Measurements from ENCODE around the gene HNRNPA0. TPM values are rescaled to one million over a fixed set of nuclear protein-coding genes. Genes with fewer than 3 reads are reported as not detected.

Gene HNRNPA0
- total and polyA plus RNA-seq, 9 of the 15 experiments (the other 6 are each of a cell fraction or from before 2014, with no cell fraction given) = 5.0 to 33.3 (median 10.7) TPM

DNA sequence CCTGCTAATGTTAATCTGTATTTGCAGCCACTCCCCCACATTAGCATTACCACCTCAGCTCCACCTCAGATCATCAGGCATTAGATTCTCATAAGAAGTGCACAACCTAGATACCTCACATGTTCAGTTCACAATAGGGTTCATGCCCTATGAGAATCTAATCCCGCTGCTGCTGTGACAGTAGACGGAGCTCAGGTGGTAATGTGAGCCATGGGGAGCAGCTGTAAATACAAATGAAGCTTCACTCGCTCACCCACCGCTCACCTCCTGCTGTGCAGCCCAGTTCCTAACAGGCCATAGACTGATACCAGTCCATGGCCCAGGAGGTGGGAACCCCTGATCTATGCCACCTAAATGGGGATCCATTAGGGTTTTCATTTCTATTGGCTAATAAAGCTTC lies 6.1 kb upstream of the HNRNPA0 start:
- no peak overlapping the region for H3K4me3 ChIP-seq
- BruUV-seq (replicated peaks) = no TSS peak
- H4K20me1 ChIP-seq (replicated peaks; ENCODE audit: control insufficient read depth, insufficient read depth, low read length) = no peaks in the 10 kb centered on the region
- H3K4me1 ChIP-seq (replicated peaks in 1 of 2; ENCODE audit: control insufficient read depth in 2 of 2, insufficient read depth in 2 of 2, low read length in 2 of 2) = peaks cover 0 to under 1% of the 10 kb centered on the region in 2 experiments; a peak in 2 of 5 replicates
- DNase-seq (ENCODE audit: extremely low read depth in 1 of 4, low spot score in 3 of 4) (no peak), ATAC-seq (no peak), FAIRE-seq (no peak)
- in situ Hi-C loops (cut with MboI) = no loop called here
- H3K9me1 ChIP-seq (ENCODE audit: control insufficient read depth, insufficient read depth, low read length) = no peaks in the 10 kb centered on the region
- CTCF ChIA-PET (ENCODE audit: low intra/inter-chr PET ratio) = no interaction called here
- 51% methylated on average over 4 of the region's 4 CpGs for WGBS (ENCODE audit: insufficient coverage, low coverage, missing lambda C conversion rate)
- no peaks in the 10 kb centered on the region for H3K9me3 ChIP-seq (replicated peaks; ENCODE audit: control insufficient read depth, insufficient read depth, low read depth, low read length)
- no peaks in the 10 kb centered on the region for H3K79me2 ChIP-seq (ENCODE audit: control insufficient read depth, insufficient read depth, low read length)
- H3K36me3 ChIP-seq (ENCODE audit: control insufficient read depth, insufficient read depth, low read length) = no peaks in the 10 kb centered on the region
- H3K27me3 ChIP-seq (ENCODE audit: control insufficient read depth in 2 of 2, insufficient read depth in 2 of 2, low read length in 2 of 2) = peaks cover 6 to 9% of the 10 kb centered on the region in 2 experiments; a peak in 3 of 5 replicates
- H3K9ac ChIP-seq (ENCODE audit: insufficient read depth in 1 of 2, low read depth in 2 of 2, low read length in 2 of 2) = no peak overlapping the region
- H3K4me2 ChIP-seq (ENCODE audit: insufficient read depth, low read length) = no peak overlapping the region
- intact Hi-C loops (cut with micrococcal nuclease) = no loop called here
- POLR2A ChIA-PET = interaction anchor here (0.8 kb wide), 1 partner anchor 106 kb away, joined by 3 read pairs; no protein-coding TSS in a partner anchor
- H2AFZ ChIP-seq (ENCODE audit: low read depth, low read length) = no peak overlapping the region
- H3K27ac ChIP-seq (ENCODE audit: extremely low read depth, low read depth, low read length) = no peak overlapping the region
- TF ChIP-seq MBD2 (IDR thresholded peaks at IDR 0.05; ENCODE audit: borderline replicate concordance, low read depth) = no peak
- no peak for TF ChIP-seq RHOXF2B (CRISPR knock-in tag; conservative IDR thresholded peaks at IDR 0.05)
- TF ChIP-seq, protein P1, sequence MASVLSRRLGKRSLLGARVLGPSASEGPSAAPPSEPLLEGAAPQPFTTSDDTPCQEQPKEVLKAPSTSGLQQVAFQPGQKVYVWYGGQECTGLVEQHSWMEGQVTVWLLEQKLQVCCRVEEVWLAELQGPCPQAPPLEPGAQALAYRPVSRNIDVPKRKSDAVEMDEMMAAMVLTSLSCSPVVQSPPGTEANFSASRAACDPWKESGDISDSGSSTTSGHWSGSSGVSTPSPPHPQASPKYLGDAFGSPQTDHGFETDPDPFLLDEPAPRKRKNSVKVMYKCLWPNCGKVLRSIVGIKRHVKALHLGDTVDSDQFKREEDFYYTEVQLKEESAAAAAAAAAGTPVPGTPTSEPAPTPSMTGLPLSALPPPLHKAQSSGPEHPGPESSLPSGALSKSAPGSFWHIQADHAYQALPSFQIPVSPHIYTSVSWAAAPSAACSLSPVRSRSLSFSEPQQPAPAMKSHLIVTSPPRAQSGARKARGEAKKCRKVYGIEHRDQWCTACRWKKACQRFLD (CRISPR knock-in tag; IDR thresholded peaks at IDR 0.05) = no peak
- TF ChIP-seq TRIM28 (IDR thresholded peaks at IDR 0.05) = no peak
- no peak for TF ChIP-seq TRIM24 (IDR thresholded peaks at IDR 0.05)
- no peak for TF ChIP-seq SAP30 (IDR thresholded peaks at IDR 0.05; ENCODE audit: borderline replicate concordance, insufficient read depth, low read depth, low read length, poor library complexity, severe bottlenecking)
- TF ChIP-seq, protein P2, sequence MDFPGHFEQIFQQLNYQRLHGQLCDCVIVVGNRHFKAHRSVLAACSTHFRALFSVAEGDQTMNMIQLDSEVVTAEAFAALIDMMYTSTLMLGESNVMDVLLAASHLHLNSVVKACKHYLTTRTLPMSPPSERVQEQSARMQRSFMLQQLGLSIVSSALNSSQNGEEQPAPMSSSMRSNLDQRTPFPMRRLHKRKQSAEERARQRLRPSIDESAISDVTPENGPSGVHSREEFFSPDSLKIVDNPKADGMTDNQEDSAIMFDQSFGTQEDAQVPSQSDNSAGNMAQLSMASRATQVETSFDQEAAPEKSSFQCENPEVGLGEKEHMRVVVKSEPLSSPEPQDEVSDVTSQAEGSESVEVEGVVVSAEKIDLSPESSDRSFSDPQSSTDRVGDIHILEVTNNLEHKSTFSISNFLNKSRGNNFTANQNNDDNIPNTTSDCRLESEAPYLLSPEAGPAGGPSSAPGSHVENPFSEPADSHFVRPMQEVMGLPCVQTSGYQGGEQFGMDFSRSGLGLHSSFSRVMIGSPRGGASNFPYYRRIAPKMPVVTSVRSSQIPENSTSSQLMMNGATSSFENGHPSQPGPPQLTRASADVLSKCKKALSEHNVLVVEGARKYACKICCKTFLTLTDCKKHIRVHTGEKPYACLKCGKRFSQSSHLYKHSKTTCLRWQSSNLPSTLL (IDR thresholded peaks at IDR 0.05) = no peak

All from K562 (cell line).